WTC11 (cell line): ENCODE measurements around the gene INHA.

ENCODE experiments used
- JUN ChIP-seq: sonication (generic); formaldehyde crosslinking; IDR thresholded peaks from 2 replicates; pipeline ENCODE4 v1.8.0; 2023; ENCODE audit warnings: mild to moderate bottlenecking, missing genetic modification reagents
- KAT7 ChIP-seq: sonication (generic); formaldehyde crosslinking; IDR thresholded peaks from 2 replicates; pipeline ENCODE4 v1.8.1; 2023; ENCODE audit warnings: missing genetic modification reagents, mild to moderate bottlenecking, borderline replicate concordance
- MXD4 ChIP-seq: fragments of 250-450 bp; sonication (Bioruptor Pico); IDR thresholded peaks from 2 replicates; pipeline ENCODE4 v1.8.0; 2021; ENCODE audit warnings: mild to moderate bottlenecking, moderate library complexity, borderline replicate concordance
- TEAD4 ChIP-seq: sonication (generic); formaldehyde crosslinking; IDR thresholded peaks from 2 replicates; pipeline ENCODE4 v1.8.0; 2022; ENCODE audit warnings: mild to moderate bottlenecking, missing genetic modification reagents
- ZNF671 ChIP-seq: fragments of 250-450 bp; sonication (Bioruptor Pico); IDR thresholded peaks from 2 replicates; pipeline ENCODE4 v1.8.0; 2021; ENCODE audit warnings: mild to moderate bottlenecking
- TF ChIP-seq, protein P1 (sequence below): fragments of 200-600 bp; IDR thresholded peaks from 2 replicates; pipeline ENCODE4 v1.8.0; 2022; ENCODE audit warnings: antibody characterized with exemption
- TF ChIP-seq, protein P2 (sequence below): sonication (generic); formaldehyde crosslinking; IDR thresholded peaks from 2 replicates; pipeline ENCODE4 v1.8.0; 2022; ENCODE audit warnings: mild to moderate bottlenecking, missing genetic modification reagents

DNA sequence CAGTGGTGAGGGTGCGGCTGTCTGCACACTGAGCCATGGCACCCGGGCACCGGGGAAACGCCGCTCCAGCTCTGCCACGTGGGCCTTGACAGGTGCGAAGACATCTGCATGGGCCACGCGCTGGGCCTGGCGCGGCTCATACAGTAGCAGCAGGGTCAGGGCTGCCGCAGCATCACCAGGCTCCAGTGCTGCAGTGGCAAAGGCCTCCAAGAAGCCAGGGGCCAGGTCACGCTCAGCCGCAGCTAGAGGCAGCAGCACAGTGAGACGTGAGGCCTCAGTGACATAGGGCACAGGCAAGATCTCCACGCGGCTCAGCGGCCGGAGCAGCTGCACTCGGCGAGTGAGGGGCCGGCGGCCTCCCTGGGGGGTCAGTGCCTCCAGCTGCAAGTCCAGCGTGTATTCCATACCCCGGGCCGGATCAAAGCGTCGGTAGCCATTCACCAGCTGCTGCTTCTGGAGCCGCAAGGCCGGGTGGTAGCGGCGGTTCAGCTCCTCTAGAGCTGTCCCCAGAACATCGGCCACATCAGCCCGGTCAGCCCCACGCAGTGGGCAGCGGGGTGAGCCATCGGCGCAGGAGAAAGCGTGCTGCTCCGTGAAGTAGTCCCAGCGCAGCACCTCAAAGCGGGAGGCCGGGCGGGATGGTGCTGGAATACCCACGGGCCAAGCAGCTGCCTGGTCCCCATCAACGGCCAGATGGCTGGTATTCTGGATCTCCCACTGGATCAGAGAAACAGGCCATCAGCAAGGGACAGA lies 32.0 kb upstream of the INHA start:
- TF ChIP-seq TEAD4 (no peak), JUN (no peak), KAT7 (no peak), MXD4 (no peak), ZNF671 (CRISPR knock-in tag) (no peak)
- TF ChIP-seq, protein P1, sequence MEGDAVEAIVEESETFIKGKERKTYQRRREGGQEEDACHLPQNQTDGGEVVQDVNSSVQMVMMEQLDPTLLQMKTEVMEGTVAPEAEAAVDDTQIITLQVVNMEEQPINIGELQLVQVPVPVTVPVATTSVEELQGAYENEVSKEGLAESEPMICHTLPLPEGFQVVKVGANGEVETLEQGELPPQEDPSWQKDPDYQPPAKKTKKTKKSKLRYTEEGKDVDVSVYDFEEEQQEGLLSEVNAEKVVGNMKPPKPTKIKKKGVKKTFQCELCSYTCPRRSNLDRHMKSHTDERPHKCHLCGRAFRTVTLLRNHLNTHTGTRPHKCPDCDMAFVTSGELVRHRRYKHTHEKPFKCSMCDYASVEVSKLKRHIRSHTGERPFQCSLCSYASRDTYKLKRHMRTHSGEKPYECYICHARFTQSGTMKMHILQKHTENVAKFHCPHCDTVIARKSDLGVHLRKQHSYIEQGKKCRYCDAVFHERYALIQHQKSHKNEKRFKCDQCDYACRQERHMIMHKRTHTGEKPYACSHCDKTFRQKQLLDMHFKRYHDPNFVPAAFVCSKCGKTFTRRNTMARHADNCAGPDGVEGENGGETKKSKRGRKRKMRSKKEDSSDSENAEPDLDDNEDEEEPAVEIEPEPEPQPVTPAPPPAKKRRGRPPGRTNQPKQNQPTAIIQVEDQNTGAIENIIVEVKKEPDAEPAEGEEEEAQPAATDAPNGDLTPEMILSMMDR, result no peak
- TF ChIP-seq, protein P2, sequence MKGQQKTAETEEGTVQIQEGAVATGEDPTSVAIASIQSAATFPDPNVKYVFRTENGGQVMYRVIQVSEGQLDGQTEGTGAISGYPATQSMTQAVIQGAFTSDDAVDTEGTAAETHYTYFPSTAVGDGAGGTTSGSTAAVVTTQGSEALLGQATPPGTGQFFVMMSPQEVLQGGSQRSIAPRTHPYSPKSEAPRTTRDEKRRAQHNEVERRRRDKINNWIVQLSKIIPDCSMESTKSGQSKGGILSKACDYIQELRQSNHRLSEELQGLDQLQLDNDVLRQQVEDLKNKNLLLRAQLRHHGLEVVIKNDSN (CRISPR knock-in tag), result no peak
